ENCODE data around the gene FANCG.

DNA sequence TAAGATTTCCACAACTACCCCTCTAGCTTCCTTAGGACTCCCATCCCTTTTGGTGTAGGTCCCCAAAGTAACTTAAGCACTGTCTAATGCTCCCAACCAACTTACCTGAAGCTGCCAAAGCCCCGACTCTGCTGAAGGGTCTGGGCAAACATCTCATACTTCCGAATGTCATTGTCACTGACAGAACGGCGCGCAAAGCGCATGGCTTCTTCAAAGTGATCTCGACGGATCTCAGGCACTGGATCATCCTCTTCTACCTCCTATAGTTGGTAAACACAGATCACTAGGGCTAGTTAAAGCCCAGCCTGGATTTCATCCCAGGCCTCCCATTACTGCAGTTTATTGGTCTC lies 22.5 kb downstream of the FANCG start:
- TF ChIP-seq GATA3 (IDR thresholded peaks at IDR 0.05; ENCODE audit: low read depth, low read length) = no peak
- no peak for TF ChIP-seq GATA2 (IDR thresholded peaks at IDR 0.05; ENCODE audit: low read depth, low read length)

Measured in SH-SY5Y (cell line).